GM21528 (cell line): ENCODE results near the gene TPRN.
A peak's percentile ranks its signal among the peaks of the same experiment; 100 is the strongest.

Experiments
- ATAC-seq: cut with Tn5 transposase; IDR thresholded peaks from one replicate; pipeline ENCODE4 v1.9.1; 2021; ENCODE audit warnings: mild to moderate bottlenecking, moderate library complexity; ENCODE audit not compliant: unreplicated experiment, low FRiP score

Gene TPRN

DNA sequence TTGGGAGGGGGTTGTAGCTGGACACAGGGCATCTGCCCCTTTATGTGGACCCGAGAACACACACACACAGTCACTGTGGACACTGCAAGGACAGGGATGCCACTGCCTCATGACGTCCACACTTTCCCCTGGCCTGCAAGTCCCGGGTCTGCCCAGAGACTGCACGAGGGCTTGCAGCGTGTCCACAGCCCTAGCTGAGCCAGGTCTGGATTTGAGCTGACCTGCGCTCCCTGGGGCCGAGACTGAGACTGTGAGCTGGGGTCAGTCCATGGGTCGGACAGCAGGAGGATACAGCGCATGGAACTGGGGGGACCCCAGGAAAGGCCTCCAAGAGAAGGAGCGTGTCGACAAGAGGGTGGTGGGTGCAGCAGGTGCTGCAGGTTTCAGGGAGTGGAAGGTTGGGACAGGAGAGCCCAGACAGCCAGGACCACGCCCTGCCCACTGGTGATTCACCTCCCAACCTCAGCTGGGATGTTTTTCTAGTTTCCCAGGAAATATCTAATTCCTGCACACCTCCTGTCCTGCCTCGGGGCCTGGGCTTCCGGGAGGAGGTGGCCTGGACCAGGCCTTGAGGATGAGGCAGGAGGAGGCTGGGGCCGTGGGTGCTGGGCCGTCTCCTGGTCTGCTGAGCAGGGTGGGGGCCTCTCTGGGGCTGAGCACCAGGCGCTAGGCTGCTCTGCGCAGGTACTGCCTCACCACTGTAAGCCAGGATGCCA is 26.0 kb upstream of the TPRN start:
- ATAC-seq: no peak

DNA sequence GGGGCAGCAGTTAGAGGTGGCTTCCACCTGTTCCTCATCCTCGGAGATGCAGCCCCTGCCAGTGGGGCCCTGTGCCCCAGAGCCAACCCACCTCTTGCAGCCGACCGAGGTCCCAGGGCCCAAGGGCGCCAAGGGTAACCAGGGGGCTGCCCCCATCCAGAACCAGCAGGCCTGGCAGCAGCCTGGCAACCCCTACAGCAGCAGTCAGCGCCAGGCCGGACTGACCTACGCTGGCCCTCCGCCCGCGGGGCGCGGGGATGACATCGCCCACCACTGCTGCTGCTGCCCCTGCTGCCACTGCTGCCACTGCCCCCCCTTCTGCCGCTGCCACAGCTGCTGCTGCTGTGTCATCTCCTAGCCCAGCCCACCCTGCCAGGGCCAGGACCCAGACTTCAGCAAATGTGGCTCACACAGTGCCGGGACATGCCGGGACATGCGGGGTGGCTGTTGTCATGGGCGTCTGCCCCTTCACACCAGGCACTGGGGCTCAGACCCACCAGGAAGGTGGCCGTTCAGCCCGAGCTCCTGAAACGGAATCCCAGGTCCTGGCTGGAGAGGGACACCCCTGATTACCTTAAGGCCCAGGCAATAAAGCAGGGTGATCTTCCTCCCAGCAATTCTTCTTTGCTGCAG is 25.3 kb upstream of the TPRN start:
- no peak for ATAC-seq

DNA sequence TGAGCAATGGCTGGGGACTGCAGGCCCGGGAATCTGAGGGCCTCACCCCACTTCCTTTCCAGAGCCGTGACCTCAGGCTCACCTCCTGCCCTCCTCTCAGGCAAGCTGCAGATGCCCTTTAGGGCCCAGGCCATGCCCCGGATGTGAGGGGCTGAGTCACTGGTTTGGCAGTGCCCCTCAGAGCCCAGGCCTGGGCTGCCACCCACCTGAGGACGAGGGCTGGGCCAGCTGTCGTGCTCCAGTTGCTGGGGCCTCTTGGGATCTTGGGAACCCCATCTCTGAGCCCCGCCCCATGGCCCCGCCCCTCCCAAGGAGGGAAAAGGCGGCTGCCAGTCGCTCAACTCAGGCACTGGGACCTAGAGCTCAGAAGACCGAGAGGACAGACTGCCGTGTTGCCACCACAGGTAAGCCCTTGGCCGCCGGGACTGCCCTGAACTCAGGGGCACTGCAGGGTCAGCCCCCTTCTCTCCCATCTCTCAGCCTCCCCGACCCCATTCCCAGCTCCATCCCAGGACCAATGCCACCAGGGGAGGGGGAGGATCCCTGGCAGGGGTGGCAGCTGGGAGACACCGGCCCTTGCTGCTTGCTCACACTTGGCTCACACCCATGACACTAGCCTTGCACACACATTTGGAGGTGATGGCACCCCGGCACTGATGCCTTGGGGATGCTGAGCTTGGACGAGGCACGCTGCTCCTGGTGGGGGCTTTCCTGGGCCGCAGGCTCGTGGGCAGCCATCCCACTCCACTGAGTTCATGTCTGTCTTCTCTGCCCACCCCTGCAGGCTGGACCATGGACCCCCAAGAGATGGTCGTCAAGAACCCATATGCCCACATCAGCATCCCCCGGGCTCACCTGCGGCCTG is 24.5 kb upstream of the TPRN start, which contains the start of gene CYSRT1:
CYSRT1 (plus strand) TSS at position 345 of the 865 bp plus-strand sequence; CDS start at position 793, 448 bp downstream.
- no peak for ATAC-seq

DNA sequence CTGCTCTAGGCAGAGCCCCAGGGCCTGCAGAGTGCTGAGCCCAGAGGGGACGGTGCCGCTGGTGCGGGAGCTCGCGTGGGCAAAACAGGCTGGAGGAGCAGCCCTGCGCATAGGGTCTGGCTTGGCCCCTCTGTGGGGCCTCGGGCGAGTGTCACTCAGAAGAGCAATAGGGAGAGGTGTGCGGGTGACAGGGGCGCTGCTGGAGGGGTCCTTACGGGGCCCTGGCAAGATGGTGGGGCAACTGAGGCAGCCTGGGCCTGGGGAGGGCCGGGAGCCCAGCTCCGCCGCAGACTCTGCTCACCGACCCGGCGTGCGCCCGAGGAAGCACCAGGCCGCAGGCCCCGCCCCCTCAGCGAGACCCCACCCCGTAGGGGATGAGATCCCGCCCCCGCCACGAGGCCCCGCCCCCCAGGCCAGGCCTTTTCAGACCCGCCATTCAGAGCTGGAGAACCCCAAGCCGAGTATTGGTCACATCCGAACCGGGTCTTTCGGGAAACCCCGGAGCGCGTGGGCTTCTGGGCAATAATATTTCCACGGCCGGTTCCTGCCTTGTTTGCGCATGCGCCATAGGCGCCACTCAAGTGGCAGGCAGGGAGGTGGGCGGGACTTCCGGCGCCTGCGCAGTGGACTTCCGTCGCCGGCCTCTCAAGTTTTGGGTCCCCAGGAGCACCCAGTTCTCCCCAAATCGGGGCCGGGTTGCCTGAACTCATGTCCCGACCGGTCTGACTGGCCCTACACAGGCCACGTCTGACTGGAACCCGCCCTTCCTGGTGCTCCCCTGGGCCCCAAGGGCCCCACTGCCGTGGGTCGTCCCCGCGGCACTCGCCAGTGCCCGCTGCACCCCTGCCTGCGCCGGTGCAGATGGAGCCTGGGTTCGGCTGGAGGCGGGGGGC is 22.8 kb upstream of the TPRN start:
- ATAC-seq: peak; percentile 63

DNA sequence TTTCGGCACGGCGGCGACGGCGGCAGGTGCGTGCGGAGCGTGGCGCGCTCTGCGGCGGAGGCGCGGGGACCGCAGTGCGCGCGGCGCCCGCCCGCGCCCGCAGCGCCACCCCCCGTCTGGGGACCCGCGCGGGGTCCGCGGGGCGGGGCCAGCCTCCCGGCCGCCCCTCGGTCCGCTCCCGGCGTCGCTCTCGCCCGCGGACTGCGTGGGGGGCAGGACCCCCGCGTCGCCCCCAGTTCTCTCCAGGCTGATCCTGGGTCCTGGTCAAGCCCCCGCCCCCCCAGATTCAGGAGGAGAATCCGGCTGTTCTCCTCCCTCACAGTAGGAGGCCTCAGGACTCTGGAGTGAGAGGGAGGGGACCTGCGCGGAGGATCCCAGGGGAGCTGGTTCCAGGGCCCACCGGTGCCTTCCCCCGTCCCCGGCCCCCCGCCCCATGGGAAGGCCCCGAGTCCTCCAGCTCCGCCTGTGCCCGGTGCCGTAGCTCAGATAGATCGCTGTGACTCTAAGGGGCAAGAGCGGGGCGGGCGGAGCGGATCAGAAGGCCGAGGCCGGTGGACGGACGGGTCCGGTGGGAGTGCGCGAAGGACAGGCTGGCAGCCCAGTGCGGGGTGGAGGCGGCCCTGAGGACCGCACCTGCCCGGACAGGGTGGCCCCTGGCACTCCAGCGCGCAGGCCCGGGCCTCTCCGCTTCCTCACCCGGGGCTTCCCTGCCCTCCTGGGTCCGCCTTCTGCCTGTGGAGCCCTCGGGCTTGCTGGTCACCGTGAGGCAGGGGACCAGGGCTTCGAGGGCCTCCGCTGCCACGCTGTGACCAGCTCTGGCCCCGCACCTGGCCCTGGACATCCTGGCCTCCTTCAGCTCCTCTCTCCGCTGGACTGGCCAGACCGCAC is 21.9 kb upstream of the TPRN start, which contains the start of gene RNF208:
RNF208 (minus strand) TSS at position 51 of the 888 bp plus-strand sequence. CDS start 1,028 bp downstream, outside the sequence.
- ATAC-seq: peak; percentile 3

DNA sequence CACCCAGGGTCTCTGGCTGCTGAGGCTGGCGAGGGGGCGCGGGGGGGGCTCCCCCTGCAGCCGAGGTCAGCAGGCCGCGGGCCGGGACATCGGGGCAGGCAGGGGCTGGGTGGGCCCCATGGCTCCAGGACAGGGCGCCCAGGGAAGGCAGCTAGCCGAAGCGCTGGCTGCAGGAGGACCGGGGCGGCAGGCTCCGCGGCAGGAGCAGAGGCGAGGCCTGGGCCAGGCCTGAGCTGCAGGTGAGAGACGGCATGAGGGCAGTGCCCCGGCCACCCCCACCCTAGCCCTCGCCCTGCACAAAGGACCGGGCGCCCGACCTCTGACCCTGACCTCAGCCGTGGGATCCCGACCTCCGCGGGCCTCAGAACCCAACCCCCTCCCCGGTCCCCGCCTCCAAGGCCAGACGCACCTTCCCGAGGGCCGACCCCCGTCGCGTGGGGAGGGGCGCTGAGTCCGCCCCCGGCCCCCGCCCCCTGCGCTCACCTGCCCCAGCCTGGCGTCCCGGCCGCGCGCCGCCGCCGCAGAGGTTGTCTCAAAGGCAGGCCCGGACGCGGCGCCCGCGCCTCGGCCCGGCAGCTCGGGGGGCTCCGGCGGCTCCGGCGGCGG is 21.1 kb upstream of the TPRN start:
- no peak for ATAC-seq

DNA sequence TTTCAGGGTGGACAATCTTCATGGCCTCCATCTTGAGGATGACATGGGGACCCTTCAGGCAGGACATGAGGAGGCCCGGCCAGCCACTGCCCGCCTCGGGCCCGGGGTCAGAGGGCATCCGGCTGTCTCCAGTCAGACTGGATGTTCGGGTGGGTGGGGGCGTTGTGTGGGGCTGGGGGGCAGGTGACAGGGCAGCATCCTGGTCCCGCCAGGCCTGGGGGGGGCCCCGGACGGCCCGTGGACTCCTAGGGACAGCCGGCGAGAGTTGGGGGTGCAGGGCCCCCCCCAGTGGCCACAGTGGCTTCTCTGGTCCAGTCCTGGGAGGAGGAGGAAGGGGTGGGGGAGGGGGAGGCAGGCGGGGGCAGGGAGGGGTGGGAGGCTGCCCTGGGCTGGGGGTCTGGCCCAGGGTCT is 20.6 kb upstream of the TPRN start:
- no peak for ATAC-seq

DNA sequence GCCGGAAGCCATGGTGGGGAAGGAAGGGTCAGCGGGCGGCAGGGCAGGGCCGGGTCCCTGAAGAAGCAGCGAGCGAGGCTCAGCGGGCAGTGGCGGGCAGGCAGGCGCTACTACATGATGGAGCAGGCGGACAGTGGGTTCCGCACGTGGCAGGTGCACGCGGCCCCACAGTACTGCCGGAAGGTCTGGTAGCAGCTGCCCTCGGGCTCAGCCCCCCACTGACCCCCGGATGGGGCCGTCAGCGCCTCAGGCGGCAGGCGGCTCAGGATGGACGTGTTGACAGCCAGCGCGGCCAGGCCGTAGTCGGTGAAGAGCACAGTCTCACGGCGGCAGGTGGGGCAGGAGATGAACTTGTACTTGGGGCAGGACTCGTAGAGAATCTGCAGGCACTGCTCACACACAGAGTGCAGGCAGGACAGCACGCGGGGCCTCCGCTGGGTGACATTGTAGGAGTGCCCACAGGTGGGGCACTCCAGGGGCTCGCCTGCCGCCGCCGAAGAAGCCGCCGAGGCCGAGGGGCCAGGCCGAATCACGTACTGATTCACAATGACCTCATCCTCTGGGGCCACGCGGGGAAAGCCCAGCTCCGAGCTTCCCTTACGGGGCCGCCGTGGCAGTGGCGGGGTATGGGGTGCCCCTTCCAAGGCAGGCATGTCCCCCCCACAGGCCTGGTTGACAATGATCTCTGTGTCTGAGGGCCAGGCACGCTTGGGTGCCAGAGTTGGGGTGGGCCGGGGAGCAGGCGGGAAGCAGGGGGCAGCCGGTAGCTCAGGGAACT is 20.0 kb upstream of the TPRN start:
- ATAC-seq: no peak

DNA sequence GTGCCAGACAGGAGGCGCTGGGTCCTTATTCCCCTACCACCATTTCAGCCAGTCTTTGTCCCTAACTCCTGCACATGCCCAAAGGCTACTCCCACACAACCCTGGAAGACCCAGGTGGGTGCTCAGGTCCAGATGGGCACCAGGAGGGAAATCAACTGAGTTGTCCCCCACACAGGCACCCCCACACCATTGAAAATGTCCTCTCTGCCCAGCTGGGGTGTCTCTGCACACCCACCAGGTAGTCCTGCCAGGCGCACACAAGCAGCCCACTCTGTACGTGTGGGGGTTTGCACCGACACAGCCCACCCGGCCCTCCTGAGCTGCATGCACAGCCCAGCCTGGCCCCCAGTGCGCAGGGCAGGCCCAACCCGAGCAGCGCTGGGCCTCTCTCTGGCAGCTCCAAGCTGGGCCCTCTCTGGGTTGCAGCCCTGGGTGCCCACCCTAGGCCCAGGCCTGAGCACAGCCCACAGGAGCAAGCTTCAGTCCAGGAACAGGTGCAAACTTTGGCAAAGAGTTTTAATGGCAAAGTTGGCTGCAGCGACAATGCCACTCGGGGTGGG is 19.3 kb upstream of the TPRN start:
- ATAC-seq: no peak

DNA sequence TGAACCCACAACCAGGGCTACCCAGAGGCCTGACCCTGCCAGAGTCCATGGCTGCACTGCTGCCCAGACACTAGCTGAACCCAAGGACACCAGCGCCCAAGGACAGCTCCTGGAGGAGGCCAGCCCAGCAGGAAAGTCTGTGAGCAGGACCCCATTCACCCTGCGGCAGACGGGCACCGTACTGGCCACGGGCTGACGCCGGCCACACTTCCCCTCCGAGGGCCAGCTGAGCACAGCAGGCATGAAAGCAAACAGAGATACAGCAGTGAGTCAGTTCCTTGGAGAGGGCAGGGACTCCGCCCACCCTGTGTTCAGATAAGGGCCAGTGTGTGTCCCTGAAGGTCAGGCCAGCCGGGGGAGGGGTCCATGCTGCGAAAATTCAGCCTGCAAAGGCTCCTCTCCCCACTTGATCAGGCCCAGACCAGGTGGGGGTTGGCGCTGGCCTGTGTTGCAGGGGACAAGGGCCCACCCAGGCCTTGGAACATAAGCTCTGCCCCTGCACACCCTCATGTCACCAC is 18.3 kb upstream of the TPRN start:
- ATAC-seq: no peak

DNA sequence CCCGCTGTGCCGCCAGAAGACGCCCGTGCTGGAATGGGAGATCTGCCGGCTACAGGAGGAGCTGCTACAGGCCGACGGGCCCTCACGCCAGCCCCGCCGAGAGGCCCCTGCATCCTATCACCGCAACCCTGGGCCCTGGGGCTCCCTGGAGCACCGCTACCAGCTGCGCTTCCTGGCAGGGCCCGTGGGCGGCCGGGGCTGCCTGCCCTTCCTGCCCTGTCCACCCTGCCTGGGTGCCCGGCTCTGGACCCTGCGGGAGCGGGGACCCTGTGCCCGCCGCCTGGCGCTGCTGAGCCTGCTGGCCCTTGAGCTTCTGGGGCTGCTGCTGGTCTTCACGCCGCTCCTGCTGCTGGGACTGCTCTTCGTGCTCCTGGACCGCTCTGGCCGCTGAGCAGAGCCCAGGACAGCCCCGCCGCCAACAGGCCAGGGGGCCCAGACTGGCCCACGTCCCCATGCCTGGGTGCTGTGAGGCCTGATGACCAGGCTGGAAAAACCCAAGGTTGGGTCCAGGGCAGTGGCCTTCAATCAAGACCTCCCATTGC is 17.7 kb upstream of the TPRN start:
- ATAC-seq: no peak

DNA sequence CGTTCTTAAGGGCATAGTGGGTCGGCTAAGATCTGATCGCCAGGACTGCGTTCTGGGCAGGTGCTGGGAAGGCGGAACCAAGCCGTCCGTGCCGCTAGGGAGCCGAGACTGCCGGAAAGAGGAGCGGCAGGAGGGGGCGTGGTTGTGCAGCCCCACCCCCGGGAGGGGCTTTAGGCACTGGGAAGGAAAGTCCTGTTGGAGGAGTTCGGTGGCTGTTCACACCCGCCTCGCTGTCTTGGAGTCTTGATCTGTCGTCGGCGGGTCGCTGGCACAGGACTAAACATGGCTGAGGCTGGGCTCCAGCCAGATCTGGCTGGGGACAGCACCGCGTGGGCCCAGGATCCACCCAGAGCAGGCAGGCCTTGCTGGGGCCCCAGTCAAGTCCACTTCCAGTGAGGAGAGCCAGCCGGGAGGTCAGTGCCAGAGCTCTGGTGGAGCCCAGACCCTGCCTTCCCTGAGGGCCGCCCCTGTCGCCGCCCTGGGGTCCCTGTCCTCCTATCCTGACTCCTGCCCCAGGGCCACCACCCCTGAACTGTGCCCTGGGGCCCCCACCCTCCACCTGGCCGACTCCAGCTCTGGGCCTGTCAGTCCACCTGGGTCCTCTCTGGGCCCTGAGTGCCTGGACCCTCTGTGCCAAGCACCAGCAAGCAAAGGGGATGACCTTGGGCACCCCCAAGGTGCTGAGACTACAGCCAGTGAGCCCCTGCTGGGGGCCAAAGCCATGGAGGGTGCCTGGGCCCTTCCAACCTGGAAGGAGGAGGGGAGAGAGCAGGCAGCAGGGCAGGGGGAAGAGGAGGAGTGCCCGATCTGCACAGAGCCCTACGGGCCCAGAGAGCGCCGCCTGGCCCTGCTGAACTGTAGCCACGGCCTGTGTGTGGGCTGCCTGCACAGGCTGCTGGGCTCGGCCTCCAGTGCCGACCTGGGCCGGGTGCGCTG is 17.0 kb upstream of the TPRN start:
- ATAC-seq: no peak

DNA sequence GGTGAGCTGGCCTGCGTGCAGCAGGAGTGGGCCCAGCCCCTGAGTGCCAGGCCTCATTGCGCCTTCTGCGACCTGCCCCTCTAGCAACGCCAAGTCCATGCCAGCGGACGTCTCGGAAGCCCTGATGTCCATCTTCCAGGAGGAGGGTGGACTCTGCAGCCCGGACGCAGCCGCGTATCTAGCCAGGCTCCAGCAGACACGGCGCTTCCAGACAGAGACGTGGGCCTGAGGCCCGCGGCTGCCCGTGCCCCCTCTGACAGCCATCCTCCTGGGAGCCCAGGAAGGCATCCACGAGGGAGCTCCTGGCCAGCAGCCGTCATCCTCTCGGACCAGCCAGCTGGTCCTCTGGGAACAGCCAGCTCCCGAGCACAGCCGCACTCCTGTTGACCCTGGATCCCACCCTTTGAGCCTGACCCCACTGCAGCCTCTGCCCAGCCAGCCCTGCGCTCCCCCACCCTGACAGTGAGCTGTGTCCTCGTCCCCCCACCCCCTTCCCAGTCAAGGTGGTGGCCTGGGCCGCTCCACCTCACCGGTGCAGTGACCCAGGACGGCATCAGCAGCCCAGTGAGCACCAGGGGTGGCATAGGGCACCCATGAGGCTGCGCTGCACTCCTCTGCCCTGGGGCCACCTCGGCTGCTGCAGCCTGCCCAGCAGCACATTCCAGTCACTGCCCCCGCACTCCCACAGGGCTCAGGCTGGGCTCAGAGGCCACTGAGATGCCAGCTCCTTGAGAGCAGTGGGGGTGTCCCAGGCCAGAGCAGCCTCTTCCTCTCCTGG is 15.8 kb upstream of the TPRN start:
- ATAC-seq: no peak

DNA sequence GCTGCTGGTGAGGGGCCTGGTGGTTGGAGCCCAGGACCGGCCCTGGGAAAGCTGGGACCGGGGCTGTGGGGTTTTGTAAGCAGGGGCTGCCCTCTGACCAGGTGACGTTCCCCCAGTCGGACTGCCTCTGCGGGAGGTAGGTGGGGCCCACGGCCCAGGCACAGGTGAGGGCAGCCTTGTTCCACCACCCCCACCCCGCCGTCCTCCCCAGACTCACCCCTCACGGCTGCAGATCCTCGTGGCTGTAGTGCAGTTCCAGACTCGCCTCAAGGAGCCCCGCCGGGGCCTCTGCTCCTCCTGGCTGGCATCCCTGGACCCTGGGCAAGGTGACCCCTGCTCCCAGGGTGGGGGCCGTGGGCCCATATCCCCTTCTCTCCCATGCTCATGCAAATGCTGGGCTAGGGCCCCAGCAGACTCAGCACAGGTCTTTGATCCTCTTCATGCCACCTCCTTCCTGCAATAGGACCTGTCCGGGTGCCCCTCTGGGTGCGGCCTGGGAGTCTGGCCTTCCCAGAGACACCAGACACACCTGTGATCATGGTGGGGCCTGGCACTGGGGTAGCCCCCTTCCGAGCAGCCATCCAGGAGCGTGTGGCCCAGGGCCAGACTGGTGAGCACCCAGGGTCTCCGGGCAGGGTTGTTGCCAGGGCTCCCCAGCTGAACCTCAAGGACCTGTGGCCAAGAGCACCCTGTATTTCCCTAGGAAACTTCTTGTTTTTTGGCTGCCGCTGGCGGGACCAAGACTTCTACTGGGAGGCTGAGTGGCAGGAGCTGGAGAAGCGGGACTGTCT is 14.8 kb upstream of the TPRN start:
- no peak for ATAC-seq

DNA sequence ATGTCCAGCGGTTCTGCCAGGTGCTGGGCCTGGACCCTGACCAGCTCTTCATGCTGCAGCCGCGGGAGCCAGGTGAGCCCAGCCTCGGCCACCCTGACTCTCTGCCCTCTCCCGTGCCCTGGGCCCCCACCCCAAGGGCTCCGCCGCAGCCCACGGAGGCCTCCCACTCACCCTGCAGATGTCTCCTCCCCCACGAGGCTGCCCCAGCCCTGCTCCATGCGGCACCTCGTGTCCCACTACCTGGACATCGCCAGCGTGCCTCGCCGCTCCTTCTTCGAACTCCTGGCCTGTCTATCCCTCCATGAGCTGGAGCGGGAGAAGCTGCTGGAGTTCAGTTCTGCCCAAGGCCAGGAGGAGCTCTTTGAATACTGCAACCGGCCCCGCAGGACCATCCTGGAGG is 14.1 kb upstream of the TPRN start:
- no peak for ATAC-seq
